Measurements from ENCODE around the gene HS3ST6.
A peak's percentile ranks its signal among the peaks of the same experiment; 100 is the strongest.
"Not testable (repeated sequence)": the region's sequence is repeated elsewhere in the genome, so short reads cannot be mapped to it uniquely, and the experiment has no call there.

Gene HS3ST6

DNA sequence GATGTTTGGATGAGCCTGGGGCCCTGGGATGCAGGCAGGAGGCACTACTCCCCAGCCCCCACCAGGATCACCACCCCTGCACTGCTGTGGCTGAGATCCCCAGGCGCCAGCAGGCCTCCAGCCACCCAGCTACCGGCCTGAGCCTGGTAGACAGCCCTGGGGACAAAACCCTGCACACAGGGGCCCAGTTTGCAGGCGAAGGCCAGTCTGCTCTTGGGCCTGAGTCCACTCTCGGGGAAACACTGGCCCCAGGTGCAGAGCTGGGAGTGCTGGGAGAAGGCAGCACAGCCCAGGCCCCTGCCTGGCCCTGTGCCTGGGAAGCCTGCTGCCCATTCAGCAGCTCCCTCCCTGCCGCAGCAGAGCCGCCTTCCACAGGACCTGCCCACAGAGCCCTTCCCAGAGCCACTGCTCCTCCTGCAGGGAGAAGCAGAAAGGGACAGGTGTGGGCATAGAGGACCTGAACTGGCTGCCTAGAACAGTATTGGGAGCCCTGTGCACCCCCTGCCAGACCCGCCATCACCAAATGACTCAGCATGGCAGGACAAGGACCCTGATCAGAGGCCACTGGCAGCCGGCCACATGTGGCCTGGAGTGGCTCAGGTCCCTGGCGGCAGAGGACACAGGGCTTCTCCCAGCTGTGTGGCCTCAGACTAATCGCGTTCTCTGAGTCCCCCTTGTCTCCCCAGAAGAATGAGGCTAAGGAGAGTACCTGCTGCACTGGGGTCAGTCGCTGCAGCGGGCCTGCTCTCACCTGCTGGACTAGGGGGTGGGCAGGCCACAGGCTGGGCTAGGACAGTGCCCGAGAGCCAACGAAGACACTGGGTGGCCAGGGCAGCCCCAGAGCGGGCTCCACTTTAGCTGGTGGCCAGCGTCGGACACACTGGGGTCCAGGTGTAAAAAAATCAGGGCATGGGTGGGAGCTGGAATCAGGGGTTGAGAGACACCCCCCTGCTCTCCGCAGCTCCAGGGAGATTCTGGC lies 14.1 kb upstream of the HS3ST6 start:
- DNase-seq = peak; percentile 71
- in situ Hi-C loops (cut with HindIII; ENCODE audit: low pct_ligation_motif_present, low pct_unique_long_range_greater_than_20kb, low sequenced_read_pairs) = no loop called here

DNA sequence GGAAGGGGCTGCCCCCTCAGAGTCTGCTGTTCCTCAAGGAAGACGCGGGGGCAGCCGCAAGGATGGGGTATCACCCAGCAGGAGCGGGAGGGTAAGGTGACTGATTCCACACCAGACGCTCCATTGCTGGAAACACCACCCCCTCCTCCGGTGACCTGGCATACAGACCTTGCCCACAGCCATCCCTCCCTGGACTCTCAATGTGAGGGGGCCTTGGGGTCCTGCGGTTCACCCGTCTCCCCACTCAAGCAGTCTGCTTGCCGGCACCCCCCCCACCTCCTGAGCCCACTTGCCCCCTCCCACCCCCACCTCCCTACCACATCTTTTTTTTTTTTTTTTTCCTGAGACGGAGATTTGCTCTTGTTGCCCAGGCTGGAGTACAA lies 12.1 kb upstream of the HS3ST6 start:
- DNase-seq = no peak
- in situ Hi-C loops (cut with HindIII; ENCODE audit: low pct_ligation_motif_present, low pct_unique_long_range_greater_than_20kb, low sequenced_read_pairs) = no loop called here

DNA sequence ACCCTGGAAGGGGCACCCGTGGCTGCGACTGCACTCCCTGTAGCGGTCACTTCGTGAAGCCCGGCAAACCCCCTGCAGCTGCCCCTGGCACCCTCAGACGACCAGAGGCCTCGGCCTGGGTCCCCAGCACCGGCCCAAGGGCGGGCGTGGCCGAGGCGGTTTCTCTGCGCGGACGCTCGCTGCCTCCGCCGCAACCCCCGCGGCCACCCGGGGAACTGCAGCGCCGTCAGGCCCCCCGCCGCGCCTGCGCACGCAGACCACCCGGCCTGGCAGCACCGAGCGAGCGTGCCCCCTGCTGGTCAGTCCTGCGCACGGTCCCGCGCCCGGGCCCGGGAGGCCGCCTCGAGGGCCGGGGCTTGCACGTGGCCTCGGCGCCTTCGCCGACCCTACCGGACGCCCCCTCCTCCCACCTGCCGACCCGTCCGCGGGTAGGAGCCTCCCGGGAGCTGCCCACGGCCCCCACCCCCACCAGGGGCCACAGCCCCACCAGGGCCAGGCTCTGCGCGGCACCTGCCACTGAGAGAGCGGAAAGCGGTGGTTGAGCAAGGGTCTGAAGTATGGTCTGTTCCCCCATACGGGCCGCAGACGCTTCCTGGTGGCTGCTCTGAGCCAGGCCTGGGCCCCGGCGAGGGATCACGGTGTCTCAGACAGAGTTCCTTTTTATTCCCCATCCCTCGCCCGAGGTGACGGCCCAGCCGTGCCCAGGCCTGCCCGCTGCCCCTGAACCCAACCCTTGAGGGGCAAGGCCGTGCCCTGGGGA lies 11.5 kb upstream of the HS3ST6 start:
- DNase-seq = peak; percentile 89
- in situ Hi-C loops (cut with HindIII; ENCODE audit: low pct_ligation_motif_present, low pct_unique_long_range_greater_than_20kb, low sequenced_read_pairs) = no loop called here

DNA sequence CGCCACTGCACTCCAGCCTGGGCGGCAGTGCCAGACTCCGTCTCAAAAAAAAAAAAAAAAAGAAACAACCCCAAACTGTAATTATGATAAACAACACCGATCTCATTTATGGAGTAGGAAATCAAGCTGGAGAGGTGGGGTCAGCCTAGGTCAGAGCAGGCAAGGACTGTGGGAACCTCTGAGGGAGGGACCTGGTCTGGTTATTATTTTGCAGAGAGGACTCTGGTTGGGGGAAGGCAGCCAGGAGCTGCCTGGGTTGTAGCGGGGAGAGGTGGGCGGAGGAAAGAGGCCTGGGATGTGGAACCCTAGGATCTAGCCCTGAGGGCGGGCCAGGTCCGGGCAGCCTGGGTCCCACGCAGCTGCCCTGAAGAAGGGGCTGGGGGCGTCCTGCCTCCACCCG lies 10.9 kb upstream of the HS3ST6 start:
- in situ Hi-C loops (cut with HindIII; ENCODE audit: low pct_ligation_motif_present, low pct_unique_long_range_greater_than_20kb, low sequenced_read_pairs) = no loop called here
- DNase-seq = peak; percentile 72

DNA sequence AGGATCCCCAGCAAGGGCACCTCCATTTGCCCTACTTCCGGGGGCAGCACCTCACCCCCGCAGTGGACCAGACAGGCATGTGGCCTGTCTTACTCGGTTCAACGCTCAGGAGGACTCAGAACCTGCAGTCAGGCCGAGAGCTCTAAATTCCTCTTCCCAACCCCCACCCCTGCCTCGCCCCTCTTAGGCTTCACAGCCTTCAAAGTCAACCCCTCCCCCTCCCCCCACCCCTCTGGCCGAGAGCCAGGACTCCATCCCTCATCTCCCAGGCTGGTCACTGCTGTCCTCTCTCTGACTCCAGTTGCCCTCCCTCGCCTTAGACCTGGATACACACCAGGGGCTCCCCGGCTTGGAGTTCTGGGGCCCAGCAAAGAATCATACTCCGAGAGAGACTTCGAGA lies 8.1 kb upstream of the HS3ST6 start:
- DNase-seq = no peak
- in situ Hi-C loops (cut with HindIII; ENCODE audit: low pct_ligation_motif_present, low pct_unique_long_range_greater_than_20kb, low sequenced_read_pairs) = no loop called here

DNA sequence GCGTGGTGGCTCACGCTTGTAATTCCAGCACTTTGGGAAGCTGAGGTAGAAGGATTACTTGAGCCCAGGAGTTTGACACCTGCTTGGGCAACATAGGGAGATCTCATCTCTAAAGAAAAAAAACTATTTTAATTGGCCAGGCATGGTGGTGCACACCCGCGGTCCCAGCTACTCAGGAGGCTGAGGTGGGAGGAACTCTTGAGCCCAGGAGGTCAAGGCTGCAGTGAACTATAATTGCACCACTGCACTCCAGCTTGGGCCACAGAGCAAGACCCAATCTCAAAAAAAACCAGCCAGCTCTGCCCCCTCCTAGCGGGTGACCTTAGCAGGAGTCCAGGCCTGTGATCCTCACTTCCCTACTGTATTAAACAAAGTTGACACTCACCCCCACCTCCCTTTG lies 5.9 kb upstream of the HS3ST6 start:
- DNase-seq = no peak
- in situ Hi-C loops (cut with HindIII; ENCODE audit: low pct_ligation_motif_present, low pct_unique_long_range_greater_than_20kb, low sequenced_read_pairs) = no loop called here

DNA sequence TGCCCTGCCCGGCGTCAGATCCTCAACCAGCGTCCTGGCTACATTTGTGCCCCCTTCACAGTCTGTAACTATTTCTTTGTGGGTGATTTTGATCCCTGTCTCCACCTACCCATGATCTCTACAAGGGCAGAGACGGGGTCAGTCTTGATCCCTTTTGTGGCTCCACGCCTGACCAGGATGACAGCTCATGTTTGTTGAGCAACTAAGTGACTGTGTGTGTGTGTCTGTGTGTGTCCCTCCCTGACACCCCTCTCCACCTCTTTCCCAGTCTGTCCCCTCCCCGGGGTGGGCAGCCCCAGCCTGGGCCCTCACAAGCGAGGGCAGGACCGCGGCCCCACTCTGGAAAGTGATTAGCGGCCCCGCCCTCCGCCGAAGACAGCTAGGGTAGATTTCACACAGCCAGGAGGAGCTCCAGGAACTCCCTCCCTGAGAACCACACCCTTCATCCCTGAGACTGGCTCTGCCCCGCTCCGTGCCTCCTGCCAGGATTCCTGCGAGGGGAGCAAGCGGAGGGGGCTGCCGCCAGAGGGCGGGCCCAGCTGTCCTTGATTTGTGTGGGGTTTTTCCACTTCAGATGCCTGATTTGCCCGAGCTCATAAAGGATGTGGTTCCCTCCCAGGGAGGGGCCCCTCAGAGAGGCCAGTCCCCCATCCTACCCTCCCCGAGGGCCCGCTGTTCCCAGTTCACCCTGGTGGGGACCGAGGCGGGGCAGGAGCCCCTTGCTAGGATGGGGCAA lies 5.3 kb upstream of the HS3ST6 start:
- no peak for DNase-seq
- in situ Hi-C loops (cut with HindIII; ENCODE audit: low pct_ligation_motif_present, low pct_unique_long_range_greater_than_20kb, low sequenced_read_pairs) = no loop called here

DNA sequence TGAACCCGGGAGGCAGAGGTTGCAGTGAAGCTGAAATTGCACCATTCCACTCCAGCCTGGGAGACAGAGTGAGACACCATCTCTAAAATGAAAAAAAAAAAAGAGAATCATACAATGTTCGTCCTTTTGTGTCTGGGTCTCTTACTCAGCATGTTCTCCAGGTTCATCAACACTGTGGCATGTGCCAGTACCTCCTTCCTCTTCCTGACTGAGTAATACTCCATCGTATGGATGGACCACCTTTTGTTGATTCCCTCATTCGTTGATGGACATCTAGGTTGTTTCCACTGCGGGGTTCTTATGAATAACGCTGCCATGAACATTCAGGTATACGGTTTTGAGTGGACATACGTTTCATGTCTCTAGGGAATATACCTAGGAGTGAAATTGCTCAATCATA lies 4.1 kb upstream of the HS3ST6 start:
- in situ Hi-C loops (cut with HindIII; ENCODE audit: low pct_ligation_motif_present, low pct_unique_long_range_greater_than_20kb, low sequenced_read_pairs) = no loop called here
- no peak for DNase-seq

DNA sequence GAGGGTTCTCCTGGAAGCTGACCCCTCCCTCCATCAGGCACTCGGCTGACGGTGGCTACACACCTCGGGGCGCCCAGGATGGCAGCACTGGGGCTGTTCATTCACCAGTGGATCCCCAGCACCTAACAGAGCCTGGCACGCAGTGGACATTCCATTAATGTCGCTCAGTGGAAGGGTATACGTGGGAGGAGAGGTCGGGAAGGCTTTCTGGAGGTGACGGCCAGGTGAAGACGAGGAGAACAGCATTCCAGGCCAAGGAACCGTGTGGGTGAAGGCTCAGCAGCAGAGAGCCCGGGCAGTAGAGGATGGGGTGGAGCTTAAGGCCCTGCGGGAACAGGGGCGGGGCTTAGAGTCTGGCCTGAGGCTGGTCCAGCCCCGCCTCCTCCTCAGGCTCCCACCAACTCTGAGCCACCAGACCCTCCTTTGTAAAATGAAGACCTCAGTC lies 2.5 kb upstream of the HS3ST6 start:
- peak; percentile 35 for DNase-seq
- in situ Hi-C loops (cut with HindIII; ENCODE audit: low pct_ligation_motif_present, low pct_unique_long_range_greater_than_20kb, low sequenced_read_pairs) = no loop called here

DNA sequence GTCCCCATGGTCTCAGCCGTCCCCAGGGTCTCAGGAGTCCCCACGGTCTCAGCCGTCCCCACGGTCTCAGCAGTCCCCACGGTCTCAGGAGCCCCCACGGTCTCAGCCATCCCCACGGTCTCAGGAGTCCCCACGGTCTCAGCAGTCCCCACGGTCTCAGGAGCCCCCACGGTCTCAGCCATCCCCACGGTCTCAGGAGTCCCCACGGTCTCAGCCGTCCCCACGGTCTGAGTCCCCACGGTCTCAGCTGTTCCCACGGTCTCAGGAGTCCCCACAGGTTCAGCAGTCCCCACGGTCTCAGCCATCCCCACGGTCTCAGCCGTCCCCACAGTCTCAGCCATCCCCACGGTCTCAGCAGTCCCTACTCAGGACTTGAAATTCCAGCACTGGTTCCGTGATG lies 1.9 kb upstream of the HS3ST6 start:
- DNase-seq; in situ Hi-C loops (cut with HindIII; ENCODE audit: low pct_ligation_motif_present, low pct_unique_long_range_greater_than_20kb, low sequenced_read_pairs): not testable (repeated sequence)

DNA sequence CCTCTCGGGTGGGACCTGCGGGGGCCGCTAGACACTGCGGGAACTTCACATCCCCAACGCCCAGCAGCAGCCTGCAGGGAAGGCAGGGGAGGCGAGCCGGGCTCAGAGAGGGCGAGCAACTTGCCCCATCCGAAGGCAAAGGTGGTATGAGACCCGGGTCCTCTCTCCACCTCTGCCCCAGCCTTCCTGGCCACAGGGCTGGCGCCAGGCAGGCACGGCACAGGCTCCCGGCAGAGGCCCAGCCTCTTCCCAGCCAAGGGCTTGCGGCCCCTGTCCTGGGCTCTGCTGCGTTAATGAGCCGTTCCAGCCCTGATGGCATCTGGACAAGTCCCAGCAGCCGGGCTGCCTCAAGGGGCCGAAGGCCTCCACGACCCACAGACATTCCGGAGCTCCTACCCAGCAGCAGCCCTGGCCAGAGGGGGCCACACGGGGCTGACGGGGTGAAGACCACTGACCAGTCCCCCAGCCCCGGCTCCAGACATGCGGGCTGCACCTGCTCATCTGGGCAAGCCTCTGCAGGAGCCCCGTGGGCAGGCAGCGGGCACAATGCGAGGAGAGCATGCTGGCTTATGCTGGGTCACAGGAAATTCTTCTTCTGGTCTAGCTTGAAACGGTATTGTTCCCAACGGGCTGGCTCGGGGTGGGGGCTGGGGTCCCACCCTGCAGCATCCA lies 1.2 kb upstream of the HS3ST6 start:
- no peak for DNase-seq
- in situ Hi-C loops (cut with HindIII; ENCODE audit: low pct_ligation_motif_present, low pct_unique_long_range_greater_than_20kb, low sequenced_read_pairs) = no loop called here

DNA sequence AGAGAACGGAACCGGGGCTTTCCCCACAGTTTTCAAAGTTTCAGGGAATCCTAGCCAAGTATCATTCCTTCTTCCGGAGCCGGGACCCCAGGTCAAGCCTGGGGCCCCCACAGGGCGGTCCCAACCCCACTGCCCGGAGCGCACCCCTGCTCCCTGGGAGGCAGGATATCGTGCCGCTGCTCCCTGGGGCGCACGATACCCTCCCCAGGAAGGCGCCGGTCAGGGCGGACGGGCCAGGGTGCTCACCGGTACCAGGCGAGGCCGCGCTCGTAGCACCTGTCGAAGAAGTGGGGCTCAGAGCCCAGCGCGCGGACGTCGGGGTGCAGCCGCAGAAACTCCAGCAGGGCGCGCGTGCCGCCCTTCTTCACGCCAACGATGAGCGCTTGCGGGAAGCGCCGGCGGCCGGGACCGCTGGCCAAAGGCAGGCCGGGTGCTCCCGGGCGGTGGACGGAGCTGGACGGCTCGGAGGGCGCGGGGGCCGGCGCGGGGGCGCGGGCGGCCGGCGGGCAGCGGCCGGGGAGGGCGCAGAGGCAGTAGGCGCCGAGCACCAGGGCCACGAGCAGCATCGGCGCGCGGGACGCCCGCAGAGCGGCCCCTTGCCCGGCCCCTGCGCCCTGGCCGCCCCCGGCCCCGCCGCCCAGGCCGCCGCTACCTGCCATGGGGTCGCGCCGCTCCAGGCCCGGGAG lies 407 bp downstream of the HS3ST6 start:
- in situ Hi-C loops (cut with HindIII; ENCODE audit: low pct_ligation_motif_present, low pct_unique_long_range_greater_than_20kb, low sequenced_read_pairs) = no loop called here
- DNase-seq = no peak

DNA sequence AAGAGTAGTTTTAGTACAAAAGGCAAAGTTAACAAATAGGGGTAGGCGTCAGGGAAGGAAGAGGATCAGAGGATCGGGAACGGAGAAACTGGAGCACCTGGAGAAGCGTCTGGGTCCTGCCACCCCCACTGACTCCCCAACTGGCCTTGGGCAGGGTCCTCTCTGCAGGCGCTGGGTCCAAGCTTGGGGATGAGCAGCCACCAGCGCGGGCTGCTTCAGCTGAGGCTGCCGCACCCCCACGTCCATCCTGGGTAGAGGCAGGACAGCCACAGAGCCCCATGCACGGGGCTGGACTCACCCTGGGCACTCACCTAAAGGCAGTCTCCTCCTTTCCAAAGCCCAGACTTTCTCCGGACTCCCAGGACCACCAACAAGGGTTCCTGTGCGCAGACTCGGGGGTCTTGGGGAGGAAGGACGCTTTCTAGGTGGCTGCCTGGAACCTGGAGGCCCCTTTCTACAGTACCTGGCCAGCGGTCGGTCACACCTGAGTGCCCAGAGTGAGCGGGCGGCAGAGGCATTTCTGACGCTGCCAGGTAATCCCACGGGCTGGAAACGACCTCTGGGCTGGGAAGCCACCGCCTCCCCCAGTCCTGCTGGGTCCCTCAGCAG lies 1.1 kb downstream of the HS3ST6 start:
- no peak for DNase-seq
- in situ Hi-C loops (cut with HindIII; ENCODE audit: low pct_ligation_motif_present, low pct_unique_long_range_greater_than_20kb, low sequenced_read_pairs) = no loop called here

DNA sequence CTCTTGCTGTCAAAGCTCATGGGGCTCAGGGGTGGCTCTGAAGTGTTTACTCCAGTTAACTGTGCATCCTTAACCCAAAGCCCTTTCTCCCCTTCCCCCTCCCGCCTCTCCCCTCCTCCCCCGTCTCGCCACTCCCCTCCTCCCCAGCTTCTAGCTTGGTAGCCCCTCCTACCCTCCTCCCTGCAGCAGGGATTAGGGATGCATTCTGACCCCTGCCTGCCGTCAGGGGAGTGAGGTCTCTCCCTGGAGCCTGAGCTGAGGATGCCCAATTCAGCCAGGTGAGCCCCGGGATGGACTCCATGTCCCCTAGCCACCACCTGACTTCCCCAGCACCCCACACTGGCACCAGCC lies 1.6 kb downstream of the HS3ST6 start:
- in situ Hi-C loops (cut with HindIII; ENCODE audit: low pct_ligation_motif_present, low pct_unique_long_range_greater_than_20kb, low sequenced_read_pairs) = no loop called here
- DNase-seq = no peak

DNA sequence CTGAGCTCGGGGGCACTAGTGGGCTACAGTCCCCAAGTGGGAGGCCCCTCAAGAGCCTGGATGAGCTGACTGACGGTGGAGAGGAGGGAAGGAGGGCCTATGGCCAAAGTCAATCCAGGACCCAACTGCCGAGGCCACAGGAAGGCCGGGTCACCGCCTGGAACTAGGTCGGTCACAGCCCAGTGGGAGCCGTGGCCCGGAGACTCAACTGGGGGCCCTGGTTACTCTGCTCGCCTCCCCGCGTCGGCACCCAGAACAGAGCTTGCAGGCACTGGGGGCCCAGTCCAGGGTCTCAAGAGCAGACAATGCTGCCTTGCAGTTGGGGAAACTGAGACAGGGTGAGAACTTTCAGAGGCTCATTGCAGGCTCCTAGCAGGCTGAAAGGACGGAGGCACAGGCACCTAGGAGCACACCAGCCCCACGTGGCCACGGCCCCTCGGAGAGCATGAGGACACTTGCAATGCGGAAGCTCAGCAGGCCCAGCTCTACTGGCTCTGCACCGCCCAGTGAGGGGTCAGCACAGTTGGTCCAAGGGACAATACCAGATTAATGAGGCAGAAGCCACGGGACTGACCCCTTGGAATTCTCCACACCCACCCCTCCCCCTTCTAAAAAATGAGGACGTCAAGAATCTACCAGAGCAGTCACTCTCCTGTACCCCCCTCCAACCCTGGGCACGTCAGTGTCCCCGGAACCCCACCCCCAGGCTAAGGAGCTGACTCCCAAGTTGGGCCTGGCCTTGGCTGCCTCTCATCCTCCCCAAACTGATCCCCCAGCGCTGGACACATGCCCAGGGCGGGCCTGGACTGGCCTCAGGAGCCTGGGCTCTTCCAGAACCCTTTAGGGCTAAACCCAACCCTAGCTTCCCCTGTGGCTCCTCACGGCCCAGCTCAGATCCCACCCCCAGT lies 2.2 kb downstream of the HS3ST6 start:
- in situ Hi-C loops (cut with HindIII; ENCODE audit: low pct_ligation_motif_present, low pct_unique_long_range_greater_than_20kb, low sequenced_read_pairs) = no loop called here
- no peak for DNase-seq

DNA sequence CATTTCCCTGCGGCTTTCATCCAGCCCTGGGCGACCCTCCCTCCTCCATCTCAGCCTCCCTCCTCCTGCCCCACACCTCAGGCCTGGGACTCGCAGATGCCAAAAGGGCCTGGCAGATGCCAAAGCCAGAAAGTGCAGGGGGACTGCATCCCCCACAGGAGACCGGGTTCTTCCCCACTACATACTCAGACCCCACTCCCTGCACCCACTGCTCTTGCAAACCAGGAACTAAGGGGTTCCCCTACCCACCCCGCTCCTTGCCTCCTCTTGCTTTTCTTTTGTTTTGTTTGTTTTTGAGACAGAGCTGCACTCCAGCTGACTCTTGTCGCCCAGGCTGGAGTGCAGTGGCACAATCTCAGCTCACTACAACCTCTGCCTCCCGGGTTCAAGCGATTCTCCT lies 3.2 kb downstream of the HS3ST6 start:
- in situ Hi-C loops (cut with HindIII; ENCODE audit: low pct_ligation_motif_present, low pct_unique_long_range_greater_than_20kb, low sequenced_read_pairs) = no loop called here
- no peak for DNase-seq

DNA sequence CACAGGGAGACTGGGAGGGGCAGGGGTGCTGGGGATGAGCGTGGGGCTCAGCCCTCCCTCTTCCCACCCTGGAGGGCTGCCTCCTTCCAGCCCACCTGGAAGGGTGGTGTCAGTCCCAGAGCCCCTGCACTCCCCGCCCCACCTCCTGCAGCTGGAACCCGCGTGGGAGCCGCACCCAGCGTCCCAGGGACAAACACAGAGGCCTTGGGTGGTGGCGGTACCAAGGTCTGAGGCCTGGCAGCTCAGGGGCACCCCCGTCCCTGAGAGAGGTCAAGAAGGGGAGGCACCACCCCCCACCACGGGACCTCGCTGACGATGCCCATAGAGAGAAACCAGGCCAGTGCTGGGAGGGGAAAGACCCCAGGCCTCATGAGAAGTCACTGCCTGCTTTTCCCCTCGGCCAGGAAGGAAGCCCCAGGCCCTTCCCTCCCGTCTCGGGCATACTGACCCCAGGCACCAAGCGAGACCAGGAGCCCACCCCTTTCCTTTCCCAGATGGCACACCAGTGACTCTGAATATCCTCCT lies 4.1 kb downstream of the HS3ST6 start:
- in situ Hi-C loops (cut with HindIII; ENCODE audit: low pct_ligation_motif_present, low pct_unique_long_range_greater_than_20kb, low sequenced_read_pairs) = no loop called here
- DNase-seq = no peak

Data from ACHN (cell line).